Bone marrow (tissue), 2 donors: ENCODE measurements around the gene VILL.
"Not testable (repeated sequence)": the region's sequence is repeated elsewhere in the genome, so short reads cannot be mapped to it uniquely, and the experiment has no call there.

Experiments
- DNase-seq, 2 donors: peaks; one replicate each; lab custom pipeline; 2025; lab: John Stamatoyannopoulos, UW

The VILL gene

DNA sequence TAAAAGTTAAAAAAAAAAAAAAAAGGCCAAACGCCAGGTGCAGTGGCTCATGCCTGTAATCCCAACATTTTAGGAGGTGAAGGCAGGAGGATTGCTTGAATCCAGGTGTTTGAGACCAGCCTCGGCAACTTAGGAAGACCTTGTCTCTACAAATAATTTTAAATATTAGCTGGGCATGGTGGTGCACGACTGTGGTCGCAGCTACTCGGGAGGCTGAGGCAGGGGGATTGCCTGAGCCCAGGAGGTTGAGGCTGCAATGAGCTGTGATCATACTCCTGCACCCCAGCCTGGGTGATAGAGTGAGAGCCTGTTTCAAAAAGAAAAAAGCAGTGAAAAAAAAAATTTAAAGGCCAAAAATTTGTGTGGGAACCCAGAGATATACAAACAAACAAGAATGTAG lies 45.7 kb downstream of the VILL start:
- no peak for DNase-seq

DNA sequence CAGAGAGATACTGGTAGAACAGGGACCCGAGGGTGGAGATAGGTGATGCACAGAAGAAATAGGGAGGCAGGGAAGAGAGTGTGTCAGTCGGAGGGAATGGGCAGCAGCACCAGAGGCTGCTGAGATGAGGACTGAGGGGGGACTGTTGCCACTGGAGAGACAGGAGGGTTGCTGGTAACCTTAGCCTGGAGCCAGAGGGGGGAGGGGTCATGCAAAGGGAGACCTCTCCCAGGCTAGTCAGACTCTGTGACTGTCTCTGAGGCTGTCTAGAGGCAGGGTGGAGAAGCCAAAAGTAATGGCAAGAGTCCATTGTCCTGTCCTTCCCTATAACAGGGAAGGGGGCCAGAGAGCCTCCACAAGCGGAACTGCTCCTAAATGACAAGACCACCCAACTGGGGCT lies 46.3 kb downstream of the VILL start:
- DNase-seq: no peak

DNA sequence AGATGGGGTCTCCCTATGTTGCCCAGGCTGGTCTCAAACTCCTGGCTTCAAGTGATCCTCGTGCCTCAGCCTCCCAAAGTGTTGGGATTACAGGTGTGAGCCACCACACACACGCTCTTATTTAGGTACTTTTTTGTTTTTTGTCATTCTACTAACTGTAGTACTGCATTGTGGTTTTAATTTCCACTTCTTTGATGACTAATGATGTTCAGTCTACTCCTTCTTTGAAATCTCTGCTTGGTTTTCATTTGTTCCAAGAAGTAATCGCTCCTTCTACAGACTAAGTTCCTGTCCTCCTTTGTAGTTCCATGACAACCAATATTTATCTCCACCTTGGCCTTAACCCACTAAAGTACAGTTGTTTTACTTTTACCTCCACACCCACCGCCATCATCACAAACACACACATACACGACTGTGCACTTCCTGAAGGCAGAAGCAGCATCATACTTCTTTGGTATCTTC lies 47.9 kb downstream of the VILL start:
- DNase-seq: no peak

DNA sequence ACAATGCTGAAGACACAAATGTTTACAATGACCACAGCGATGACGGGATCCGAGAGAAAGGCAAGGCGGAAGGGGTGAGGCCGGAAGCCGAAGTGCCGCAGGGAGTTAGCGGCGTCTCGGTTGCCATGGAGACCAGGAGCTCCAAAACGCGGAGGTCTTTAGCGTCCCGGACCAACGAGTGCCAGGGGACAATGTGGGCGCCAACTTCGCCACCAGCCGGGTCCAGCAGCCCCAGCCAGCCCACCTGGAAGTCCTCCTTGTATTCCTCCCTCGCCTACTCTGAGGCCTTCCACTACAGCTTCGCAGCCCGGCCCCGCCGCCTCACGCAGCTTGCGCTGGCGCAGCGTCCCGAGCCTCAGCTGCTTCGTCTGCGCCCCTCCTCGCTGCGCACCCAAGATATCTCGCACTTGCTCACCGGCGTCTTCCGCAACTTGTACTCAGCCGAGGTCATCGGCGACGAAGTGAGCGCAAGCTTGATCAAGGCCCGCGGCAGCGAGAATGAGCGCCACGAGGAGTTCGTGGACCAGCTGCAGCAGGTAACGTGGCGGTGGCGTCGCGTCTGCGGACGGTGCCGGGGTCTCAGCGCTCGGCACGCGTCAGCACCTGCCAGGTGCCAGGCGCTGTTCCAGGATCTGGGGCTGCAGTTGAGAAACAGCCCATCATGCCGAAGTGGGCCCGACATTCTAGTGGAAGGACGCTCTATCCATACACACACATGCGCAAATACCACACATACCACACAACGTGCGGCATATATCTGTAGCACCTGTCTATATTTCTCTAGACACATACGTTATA lies 48.7 kb downstream of the VILL start, which contains the start of gene DLEC1:
Gene DLEC1, plus strand, starts transcription at position 108 of the 798 bp plus-strand sequence. Its CDS starts 18 bp downstream, at position 126.
- DNase-seq: peak in 1 of 2 donors; percentile 52

DNA sequence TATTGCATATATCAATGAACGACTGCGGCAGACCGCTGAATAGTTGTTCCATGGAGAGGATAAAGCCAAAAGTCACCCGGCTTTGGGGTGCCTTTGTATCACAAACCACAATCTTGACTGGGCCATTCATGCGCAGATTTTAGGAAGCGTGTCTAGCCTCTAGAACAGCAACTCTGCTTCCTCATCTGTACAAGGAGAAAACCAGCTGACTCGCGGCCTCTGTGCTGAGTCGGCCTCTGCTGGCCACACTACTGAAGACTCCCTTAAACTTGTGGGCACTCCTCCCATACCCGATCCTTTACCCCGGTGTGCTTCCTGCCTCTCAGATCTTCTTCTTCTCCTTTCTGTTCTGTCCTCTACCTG lies 49.3 kb downstream of the VILL start:
- peak; percentile 24 to 58 for DNase-seq

DNA sequence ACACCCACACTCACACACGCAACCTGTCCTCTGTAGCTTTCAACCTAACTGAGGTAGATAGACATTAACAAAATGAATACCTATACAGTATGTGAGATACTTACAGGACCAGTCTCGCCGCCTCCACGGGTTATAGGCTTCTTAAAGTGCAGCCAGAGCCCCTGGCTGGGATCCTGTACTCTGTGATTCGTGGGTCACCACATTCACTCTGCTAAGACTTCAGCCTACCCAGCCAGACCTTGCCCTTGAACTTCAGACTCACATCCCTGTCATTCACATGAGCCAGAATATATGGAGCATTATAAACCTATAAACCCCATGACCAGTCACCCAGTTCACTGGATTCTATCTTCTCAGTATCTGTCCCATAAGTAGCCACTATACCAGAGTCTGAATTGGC lies 49.8 kb downstream of the VILL start:
- DNase-seq: no peak

DNA sequence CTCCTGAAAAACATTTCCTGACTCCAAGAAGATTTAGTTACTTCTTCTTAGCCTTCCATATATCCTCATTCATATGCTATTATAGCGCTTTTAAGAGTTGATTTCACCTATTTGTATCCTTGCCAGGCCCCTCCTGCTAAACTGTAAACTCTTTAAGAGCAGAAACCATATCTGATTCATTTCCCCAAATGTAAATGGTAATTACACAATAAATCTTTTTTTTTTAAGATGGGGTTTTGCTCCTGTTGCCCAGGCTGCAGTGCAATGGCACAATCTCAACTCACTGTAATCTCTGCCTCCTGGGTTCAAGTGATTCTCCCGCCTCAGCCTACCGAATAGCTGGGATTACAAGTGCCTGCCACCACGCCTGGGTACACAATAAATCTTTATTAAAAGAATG lies 52.9 kb downstream of the VILL start:
- no peak for DNase-seq

DNA sequence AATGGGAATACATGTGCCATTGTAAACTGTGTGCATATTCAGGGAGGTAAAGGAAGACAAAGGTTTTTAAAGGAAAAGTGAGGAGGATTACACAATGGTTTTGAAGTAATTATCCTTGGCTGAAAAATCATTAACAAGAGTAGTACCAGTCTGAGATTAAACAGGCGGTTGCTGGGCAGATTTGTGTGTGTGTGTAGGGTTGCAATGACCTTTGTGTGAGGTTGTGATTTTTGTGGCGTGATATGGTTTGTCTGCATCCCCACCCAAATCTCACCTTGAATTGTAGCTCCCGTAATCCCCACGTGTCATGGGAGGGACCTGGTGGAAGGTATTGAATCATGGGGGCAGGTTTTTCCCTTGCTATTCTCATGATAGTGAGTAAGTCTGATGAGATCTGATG lies 55.4 kb downstream of the VILL start:
- no peak for DNase-seq

DNA sequence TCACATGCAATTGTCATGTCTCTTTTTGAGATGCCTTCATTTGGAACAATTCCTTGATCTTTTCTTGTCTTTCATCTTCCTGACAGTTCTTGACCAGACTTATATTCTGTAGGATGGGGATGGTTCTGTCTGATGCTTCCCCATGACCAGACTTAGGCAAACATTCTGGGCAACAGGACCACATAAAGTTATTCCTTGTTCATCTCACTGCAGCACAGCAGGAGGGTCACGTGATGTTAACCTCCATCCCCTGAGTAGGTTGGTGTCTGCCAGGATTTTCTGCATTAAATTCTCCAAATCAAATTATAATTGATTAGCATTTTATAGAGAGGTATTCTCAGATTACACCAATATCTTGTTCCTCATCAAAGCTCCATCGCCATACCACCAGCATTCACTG lies 56.2 kb downstream of the VILL start:
- no peak for DNase-seq

DNA sequence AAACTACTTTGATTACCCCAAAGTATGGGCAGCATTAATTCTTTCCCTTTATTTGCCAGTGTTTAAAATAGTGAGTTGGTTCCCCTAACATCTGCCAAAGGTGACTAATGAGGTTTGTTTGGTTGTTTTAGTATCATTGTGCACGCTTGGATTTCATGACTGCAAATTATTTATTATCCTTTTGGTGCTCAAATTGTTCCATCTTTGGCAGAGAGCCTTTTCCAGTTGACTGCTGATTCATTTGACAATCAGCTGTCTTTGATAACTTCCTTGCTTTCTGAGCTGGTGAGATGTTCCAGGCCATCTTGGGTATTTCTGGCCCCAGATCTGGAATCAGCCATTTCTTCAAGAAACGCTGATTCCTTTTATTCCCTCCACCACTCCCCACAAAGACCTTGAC lies 57.3 kb downstream of the VILL start:
- no peak for DNase-seq

DNA sequence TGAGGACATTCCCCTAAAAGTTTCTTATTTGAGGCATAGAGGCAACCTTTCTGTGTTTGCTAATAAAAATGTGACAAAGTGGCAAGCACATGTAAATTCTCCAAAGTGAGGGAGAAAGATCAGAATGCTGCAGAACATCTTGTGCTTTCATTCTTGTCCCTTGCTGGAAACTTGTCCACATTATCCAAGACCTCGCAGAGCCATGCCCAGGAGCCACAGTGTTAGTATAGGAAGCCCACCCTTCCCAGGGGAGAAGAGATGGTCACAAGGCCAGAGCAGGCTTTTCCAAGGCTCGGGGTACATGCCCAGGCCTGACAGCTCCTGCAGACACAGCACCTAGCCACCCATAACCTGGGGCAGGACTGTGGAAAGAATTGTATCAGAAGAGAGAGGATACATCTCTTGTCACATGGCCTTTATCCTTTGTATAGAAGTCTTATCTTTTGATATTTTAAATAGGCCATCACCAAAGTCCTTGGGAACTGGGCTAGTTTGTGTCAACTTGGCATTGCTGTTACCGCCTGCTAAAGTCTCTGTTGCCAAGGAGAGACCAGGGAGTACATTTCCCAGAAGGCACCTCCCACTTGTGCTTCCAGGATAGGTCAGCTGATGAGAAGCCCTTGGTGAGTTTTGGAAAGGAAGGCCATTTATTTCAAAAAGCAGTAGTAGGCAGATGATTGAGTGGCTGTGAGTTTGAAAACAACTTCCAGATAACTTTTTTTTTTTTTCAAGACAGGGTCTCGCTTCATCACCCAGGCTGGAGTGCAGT lies 59.0 kb downstream of the VILL start:
- no peak for DNase-seq

DNA sequence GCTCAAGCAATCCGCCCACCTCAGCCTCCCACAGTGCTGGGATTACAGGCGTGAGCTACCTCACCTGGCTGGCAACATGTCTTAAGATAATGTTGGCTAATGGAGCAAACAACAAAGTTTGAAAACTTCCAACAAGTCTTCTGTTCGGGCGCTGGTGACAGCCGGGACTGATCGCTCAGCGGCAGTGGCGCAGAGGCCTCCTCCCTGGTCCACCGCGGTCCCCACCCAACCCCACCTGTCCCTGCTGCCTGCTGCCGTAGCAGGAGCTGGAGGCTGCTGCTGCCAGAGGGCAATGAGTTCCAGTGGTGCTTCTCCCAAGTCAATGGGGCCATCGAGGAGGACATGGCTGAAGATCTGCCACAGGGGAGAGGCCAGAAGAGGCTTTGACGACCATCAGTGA lies 60.5 kb downstream of the VILL start:
- no peak for DNase-seq

DNA sequence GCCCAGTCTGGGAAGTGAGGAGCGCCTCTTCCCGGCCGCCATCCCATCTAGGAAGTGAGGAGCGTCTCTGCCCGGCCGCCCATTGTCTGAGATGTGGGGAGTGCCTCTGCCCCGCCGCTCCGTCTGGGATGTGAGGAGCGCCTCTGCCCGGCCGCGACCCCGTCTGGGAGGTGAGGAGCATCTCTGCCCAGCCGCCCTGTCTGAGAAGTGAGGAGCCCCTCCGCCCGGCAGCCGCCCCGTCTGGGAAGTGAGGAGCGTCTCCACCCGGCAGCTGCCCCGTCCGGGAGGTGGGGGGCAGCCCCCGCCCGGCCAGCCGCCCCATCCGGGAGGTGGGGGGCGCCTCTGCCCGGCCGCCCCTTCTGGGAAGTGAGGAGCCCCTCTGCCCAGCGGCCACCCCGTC lies 62.7 kb downstream of the VILL start:
- DNase-seq: not testable (repeated sequence)

DNA sequence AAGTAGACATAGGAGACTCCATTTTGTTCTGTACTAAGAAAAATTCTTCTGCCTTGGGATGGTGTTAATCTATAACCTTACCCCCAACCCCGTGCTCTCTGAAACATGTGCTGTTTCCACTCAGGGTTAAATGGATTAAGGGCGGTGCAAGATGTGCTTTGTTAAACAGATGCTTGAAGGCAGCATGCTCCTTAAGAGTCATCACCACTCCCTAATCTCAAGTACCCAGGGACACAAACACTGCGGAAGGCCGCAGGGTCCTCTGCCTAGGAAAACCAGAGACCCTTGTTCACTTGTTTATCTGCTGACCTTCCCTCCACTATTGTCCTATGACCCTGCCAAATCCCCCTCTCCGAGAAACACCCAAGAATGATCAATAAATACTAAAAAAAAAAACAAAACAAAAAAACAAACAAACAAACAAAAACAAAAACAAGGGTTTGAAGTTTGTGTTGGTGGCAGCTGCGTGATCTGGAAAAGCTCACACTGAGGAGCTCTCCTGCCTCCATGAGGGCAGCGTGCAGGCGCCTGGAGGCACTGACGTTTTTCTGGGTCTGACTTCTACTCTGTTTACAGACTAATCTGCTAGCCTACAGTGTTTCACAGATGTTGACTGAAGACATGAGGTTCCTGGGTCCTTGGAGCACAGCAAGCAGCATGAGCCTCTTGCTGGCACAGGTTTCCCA lies 63.4 kb downstream of the VILL start:
- DNase-seq: not testable (repeated sequence)

DNA sequence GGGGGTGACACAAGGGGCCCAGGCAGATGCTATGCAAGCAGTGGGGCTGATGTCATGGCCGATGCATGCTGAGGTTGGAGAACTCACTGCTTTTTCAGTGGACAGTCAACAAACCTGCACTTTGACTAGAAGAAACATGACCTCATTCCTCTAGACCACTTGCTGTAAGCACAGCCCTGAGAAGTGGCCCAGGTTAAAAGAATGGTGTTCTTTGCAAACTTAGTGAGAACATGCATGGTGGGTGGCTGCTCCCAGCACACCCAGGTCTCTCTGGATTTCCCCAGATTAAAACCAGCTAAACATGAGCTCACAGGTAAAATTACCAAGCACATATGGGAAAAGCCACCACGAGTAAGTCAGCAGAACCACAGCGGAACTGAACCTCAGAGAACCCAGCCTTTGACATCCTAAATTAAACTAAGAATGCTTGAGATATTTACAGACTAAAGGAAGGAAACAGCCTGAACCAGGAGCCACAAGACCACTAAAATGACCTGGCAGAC lies 64.0 kb downstream of the VILL start:
- no peak for DNase-seq
